ENCODE measurements around the gene LHX8.
A peak's percentile ranks its signal among the peaks of the same experiment; 100 is the strongest.
"Not testable (repeated sequence)": the region's sequence is repeated elsewhere in the genome, so short reads cannot be mapped to it uniquely, and the experiment has no call there.

Gene LHX8

DNA sequence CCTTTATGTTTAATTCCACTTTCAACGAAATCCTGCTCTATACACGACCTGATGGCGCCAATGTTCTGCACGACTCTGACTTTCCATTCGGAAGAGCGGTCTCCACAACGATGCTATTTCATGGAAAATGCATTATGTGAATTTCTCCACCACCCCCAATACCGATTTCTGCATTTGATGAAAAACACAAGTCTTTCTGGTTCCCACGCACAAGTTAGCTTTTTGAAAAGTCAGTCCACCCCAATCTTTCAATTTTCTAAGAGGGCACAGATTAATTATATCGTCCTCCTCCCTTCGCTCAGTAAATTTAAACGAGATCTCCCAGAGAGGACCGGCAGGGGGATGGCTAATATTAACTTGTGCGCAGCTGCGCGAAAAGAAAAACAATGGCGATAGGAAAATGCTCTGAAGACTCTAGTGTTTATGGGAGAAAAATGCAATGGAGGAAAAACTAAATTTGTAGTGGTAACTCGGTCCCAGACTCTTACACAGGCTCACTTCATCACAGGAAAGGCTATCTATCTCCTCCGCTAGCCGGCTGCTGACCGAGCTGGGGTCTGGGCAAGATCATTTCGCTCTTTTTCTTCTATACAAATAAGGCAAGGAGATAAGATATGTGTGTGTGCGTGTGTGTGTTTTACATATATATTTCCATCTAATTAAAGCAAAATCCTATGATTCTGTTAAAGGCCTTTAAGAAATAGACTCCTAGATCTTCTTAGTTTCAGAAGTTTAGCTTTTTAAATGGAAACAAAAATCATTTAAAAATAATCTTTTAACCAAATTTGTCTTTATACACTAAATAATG, 1.2 kb upstream of the LHX8 start:
- no peak for DNase-seq

DNA sequence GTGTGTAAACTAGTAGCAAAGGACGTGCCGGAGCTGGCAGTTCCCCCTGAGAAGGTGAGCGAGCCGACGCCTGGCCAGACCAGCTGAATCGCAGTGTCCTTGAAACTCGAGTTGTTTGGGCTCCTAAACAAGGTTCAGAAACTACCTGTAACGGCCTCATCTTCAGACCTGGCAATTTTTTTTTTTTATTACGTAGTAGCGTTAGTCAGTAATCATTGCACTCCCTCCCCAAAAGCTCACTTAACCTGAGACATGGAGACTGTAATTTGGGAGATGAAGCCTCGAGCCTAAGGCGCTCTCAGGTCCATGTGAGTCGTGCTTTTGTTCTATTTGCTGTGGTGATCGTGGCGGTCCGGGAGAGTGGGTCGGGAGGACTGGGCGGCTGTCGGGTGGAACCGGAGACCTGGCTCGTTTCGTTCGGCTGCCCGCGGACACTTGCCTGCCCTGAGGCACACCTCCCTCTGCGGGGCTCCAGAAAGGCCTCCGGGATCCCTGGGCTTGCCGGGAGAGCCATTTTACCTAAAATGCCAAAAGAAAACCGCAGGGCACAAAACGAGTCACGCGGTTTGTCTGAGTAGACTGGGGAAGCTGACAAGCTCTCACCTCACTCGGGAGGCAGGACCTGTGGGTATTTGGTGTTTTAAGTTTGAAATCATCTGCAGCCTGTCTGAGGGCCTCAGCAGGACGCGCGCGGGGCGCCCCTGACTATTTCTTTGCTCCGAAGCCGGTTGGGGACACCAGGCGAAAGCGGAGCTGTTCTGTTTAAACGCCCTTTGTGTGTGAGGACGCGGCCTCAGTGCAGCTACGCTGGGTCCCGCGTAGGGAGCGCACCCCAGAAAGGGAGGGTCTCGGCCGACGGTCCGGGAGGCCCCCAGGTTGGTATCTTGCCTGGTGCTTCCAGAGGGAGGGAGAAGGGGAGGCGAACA, 722 bp downstream of the LHX8 start:
- peak; percentile 8 for DNase-seq

- DNase-seq = peak; percentile 17
These were observed 1.5 kb downstream of the LHX8 start for GRCh38 chr1:75135573-75136194.

DNA sequence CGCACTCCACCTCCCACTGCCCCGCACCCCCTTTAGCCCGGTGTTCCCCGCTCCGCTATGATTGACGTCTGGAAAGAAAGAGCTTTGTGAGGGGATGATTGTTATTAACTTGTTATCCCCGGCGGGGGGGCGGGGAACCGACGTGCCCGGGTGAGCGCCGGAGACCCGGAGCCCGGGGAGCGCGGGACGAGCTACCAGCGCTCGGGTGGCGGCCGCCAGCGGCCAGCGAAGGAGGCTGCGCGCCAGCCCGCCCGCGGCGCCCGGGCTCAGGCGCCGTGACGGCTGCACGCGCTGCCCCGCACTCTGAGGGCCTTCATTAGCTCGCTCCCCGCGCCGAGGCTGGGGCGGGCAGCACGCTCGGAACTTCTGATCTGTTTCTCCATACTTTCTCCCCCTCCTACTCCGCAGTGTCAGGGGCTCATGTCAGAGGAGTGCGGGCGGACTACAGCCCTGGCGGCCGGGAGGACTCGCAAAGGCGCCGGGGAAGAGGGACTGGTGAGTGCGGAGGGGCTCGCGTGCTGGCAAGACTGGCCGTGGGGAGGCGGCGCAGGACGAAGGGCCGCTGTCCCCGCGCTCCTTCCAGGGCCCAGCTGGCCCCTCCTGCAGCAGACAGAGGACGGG, 2.1 kb downstream of the LHX8 start:
- no peak for DNase-seq

DNA sequence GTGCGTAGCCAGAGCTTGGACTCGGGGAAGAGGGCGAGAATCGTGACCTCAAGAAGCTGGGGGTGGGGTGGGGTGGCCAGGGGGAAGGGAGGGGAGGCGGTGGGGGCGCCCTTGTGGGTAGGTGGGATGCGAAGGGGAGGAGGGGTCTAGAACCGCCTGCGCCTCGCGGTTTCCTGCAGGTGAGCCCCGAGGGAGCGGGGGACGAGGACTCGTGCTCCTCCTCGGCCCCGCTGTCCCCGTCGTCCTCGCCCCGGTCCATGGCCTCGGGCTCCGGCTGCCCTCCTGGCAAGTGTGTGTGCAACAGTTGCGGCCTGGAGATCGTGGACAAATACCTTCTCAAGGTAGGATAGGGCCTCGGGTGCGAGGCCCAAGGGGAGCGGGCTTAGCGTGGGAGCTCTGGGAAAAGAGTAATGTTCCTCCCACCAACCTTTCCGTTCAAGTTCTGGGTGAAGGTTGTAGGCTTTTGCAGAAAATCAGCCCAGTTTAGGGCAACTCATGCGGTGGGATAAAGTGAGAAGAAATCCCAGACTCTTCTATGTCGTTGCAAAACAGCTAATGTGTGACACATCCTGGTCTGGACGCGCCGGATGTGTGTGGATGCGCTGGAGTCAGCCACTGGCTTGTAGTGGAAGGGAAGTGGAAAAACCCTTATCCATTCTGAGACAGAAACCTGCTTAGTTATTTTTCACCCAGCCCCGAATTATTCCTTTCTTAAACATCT, 2.9 kb downstream of the LHX8 start:
- peak; percentile 18 for DNase-seq

DNA sequence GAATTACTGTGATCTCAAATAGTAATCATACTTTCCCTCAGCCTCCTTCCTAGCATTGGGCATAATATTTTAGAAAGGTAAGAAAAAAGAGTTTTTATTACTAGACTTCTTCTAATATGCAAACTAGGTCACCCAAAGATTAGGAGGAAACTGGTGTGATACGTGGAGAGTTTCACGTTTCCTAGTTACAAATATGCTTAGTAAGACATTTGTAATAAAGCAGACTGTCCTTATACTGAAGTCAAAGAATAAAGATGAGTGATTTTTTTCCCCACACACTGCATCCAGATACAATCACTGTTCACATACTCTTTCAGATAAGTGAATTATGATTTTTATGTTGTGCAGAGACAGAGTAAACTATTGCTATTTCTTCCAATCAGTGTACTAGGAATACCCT, 17.9 kb downstream of the LHX8 start:
- no peak for DNase-seq

GRCh38 chr1:75159154-75159553, 25.0 kb downstream of the LHX8 start:
- DNase-seq = no peak

DNA sequence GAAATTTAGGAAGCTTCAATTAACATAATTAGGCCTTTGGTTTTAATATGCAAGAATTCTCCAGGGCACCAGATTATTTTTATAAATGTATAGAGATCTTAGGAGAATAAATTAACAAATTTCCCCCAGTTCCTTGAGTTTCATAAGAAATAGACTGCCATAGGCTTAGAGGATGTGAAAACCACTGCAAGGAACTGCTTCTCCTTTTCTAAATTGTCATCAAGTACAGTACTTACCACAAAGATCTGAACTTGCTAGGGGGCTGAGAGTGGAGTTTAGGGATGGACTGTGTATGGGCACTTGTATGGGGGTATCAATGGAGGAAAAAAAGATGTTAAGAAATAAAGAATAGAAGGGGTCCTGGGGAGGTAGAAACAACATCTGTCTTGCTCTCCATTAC, 31.1 kb downstream of the LHX8 start:
- no peak for DNase-seq

DNA sequence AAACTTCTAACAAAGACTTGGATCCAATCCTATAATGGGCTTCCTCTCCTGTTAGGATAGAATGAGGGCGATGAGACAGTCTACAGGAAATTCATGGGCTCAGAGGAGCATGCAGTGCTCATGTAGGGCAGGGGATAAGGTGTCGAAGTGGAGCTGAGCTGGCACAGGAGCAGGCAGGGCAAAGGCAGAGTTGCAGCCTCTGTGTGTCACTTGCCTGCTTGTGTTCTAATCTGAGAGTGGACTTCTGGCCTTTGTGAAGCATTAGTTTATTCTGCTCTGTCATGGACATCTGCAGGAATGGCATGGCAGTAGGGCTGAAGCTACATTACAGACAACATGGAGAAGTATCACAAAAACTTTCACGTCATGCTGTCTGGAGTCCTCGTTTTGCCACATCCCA, 32.6 kb downstream of the LHX8 start:
- DNase-seq = no peak

GRCh38 chr1:75170011-75170410, 35.8 kb downstream of the LHX8 start:
- DNase-seq = no peak

DNA sequence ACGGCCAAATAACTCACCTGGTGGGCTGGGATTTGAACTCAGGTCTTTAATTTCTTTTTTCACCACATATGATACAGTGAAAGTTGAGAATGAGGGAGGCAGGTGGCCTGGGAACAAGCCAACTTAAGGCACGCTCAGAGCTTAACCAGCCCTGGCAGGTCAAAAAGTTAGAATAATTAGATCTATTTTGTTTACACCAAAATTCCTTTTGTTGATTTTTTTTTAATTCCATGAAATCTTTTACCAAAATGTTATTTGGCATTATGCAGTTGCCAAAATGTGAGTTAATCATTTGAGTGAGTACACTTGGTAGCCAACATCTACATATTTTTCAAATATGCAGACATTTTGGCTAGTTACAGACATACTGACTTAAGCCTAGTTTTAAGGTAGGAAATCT, 36.8 kb downstream of the LHX8 start:
- DNase-seq = no peak

- DNase-seq = peak; percentile 2
These were observed 37.7 kb downstream of the LHX8 start for GRCh38 chr1:75171876-75172275.

DNA sequence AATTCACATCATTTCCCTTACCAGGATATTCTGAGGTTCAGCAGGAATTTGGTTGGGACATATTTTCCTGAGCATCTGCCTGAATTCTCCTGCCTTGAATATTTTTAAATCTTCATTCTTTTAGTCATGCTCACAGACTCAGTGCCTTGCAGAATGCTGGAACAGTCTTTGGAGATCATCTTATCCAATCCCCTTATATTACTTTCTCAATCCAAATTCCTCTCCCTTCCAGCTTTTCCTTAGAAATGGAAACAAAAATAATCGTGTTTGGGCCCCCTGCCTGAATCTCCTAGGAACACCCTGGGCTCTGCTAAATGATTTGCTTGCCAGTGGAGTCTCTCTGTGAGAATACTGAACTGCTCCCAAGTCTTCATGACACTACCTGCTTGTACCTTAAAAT, 38.4 kb downstream of the LHX8 start:
- DNase-seq = peak; percentile 1

DNA sequence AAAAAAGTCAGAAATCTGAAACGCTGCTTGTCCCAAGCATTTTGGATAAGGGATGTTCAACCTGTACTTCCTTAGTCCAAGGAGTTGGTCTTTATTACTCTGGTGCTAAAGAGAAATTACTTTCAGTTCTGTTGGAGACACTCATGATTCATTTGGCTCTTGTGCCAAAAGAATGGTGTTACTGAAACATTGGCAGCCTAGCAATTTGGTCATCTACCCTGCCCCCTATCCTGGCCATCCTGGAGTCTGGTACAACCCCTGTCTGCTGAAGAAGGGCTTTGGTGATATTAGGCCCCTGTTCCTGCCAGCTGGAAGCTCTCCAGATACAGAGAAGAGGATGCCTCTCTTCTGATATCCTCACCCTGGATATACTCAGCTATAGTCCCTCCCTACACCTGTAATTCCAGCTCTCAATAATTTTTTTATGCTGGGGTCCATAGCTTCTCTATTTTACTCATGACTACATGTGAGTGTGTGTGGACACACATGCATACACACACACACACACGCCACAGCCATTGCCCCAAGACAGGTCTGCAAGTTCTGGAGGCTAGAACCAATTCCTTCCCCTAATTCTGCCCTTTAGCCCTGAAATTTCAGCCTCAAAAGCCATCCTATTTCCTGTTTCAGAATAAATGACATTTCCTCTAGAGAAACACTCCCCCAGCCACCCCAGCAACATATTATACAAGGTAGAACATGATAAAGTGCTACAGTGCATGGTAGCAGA, 40.0 kb downstream of the LHX8 start:
- DNase-seq = no peak

DNA sequence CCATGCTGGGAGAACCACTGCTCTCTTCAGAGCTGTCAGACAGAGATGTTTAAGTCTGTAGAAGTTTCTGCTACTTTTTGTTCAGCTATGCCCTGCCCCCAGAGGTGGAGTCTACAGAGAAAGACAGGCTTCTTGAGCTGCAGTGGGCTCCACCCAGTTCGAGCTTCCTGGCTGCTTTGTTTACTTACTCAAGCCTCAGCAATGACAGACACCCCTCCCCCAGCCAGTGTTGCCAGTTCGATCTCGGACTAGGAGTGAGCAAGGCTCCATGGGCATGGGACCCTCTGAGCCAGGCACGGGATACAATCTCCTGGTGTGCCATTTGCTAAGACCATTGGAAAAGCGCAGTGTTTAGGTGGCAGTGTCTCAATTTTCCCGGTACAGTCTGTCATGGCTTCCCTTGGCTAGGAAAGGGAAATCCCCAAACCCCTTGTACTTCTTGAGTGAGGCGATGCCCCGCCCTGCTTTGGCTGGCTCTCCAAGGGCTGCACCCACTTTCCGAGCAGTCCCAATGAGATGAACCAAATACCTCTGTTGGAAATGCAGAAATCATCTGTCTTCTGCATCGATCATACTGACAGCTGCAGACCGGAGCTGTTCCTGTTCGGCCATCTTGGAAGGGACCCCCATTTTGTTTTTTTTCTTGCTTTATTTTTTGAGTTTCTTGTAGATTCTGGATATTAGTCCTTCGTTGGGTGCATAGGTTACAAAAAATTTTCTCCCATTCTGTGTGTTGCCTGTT, 47.2 kb downstream of the LHX8 start:
- not testable (repeated sequence) for DNase-seq

DNA sequence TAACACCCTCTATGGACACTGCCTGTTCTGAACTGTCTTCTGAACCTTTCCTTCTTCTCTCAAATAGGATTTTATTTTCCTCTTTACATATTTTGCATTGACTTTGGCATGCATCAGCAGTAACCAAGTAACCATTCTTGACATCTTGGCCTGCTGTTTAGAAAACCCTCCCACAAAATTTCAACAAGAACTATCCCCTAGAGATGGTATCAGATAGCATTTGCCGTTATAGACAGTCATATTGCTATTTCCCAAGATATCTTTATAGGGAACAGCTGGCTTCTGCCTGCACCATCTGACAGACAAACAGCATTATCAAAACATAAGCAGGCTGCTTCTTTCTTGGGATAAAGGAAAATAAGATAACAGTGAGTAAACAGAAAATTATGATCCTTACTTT, 54.7 kb downstream of the LHX8 start:
- DNase-seq = no peak

- DNase-seq = no peak
These were observed 64.0 kb downstream of the LHX8 start for GRCh38 chr1:75198163-75198562.

DNA sequence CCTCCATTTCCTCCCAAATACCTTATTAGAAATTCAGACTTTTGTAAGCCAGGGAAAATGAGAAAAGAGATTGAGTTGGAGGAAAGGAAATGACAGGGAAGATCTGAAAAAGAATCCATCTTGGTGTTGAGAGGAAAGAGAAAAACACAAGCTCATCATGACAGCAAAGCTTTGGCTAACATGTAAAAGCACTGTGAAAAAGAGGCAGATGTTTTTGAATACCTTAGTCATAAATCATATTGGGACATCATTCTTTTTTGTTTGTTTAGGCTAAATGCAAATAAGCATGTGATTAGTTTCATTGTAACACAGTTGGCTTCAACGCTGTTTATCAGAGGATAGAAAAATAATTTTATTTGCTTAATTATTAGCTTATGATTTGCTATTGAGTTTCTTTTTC, 64.6 kb downstream of the LHX8 start:
- no peak for DNase-seq

DNA sequence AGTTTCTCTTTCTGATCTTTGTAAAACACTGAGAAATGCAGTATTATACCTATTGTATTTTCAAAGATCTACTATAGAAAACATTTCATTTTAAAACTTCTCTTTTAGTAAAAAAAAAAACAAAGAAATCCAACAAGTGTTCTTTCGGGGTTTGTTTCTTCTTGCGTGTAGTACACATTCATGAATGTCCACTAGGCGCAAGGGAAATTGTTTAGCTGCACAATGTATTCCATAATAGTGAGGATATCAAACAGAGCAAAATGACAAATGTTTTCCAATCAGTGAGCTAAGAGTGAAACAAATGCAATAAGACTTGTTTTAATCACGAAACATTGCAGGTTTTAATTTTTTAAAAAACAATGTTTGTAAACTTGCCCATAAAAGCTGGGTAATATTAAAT, 68.6 kb downstream of the LHX8 start:
- DNase-seq = no peak

- DNase-seq = peak; percentile 41
These were observed 69.5 kb downstream of the LHX8 start for GRCh38 chr1:75203415-75204277.

Data from fibroblast of skin of abdomen (primary cell).